Measurements from ENCODE around the gene KIF26B.

DNA sequence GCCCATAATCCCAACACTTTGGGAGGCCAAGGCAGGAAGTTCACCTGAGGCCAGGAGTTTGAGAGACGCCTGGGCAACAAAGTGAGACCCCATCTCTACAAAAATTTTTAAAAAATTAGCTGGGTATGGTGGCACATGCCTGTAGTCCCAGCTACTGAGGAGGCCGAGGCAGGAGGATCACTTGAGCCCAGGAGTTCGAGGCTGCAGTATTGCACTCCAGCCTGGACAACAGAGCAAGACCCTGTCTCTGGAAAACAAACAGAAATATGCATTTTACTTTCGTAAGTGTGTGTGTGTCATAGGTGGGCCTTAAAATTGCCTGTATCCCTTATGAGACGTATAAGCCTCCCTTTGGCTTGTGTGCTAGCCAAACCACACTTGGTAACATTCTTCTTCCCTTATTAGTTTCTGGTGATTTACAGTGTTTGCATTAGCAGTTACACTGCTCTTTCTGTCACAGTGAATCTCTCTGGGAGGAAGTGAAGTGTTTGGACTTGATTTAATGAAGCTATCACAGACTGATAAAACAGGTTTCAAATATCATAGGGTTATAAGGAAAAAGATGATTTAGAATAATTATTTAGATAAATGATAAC is 48.9 kb upstream of the KIF26B start:
- TF ChIP-seq, protein P1, sequence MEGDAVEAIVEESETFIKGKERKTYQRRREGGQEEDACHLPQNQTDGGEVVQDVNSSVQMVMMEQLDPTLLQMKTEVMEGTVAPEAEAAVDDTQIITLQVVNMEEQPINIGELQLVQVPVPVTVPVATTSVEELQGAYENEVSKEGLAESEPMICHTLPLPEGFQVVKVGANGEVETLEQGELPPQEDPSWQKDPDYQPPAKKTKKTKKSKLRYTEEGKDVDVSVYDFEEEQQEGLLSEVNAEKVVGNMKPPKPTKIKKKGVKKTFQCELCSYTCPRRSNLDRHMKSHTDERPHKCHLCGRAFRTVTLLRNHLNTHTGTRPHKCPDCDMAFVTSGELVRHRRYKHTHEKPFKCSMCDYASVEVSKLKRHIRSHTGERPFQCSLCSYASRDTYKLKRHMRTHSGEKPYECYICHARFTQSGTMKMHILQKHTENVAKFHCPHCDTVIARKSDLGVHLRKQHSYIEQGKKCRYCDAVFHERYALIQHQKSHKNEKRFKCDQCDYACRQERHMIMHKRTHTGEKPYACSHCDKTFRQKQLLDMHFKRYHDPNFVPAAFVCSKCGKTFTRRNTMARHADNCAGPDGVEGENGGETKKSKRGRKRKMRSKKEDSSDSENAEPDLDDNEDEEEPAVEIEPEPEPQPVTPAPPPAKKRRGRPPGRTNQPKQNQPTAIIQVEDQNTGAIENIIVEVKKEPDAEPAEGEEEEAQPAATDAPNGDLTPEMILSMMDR (IDR thresholded peaks at IDR 0.05), result no peak
- TF ChIP-seq POLR2A (IDR thresholded peaks at IDR 0.05) (no peak), EP300 (IDR thresholded peaks at IDR 0.05) (no peak)

Measured in tibial nerve (tissue), 4 donors.